NCI-H510A treated with DMSO at 0.1 percent for 48 hours (cell line): Measurements from ENCODE around the gene NOX3.

Source experiments
- DNase-seq: peaks from one replicate; lab custom pipeline; 2025; lab: John Stamatoyannopoulos, UW

NOX3 gene

GRCh38 chr6:155399745-155400653 lies 55.6 kb downstream of the NOX3 start:
- no peak for DNase-seq

GRCh38 chr6:155399062-155399744 lies 56.4 kb downstream of the NOX3 start:
- DNase-seq: no peak

GRCh38 chr6:155398701-155399061 lies 57.0 kb downstream of the NOX3 start:
- no peak for DNase-seq

GRCh38 chr6:155398221-155398620 lies 57.4 kb downstream of the NOX3 start:
- no peak for DNase-seq

- DNase-seq: no peak
These were observed 58.4 kb downstream of the NOX3 start for GRCh38 chr6:155397172-155397705.

GRCh38 chr6:155396605-155397004 lies 59.0 kb downstream of the NOX3 start:
- no peak for DNase-seq

GRCh38 chr6:155395339-155395738 lies 60.3 kb downstream of the NOX3 start:
- no peak for DNase-seq

- no peak for DNase-seq
These were observed 66.5 kb downstream of the NOX3 start for GRCh38 chr6:155389130-155389529.

- no peak for DNase-seq
These were observed 67.0 kb downstream of the NOX3 start for GRCh38 chr6:155388591-155388990.

- no peak for DNase-seq
These were observed 68.2 kb downstream of the NOX3 start for GRCh38 chr6:155387481-155387880.

- no peak for DNase-seq
These were observed 71.2 kb downstream of the NOX3 start for GRCh38 chr6:155384321-155384952.

GRCh38 chr6:155383913-155384312 lies 71.7 kb downstream of the NOX3 start:
- no peak for DNase-seq

- DNase-seq: no peak
These were observed 73.3 kb downstream of the NOX3 start for GRCh38 chr6:155382338-155382685.

GRCh38 chr6:155381673-155382337 lies 73.8 kb downstream of the NOX3 start:
- DNase-seq: no peak

GRCh38 chr6:155380666-155381332 lies 74.8 kb downstream of the NOX3 start:
- no peak for DNase-seq

- no peak for DNase-seq
These were observed 76.9 kb downstream of the NOX3 start for GRCh38 chr6:155378724-155379123.

- DNase-seq: no peak
These were observed 77.4 kb downstream of the NOX3 start for GRCh38 chr6:155378276-155378675.

- no peak for DNase-seq
These were observed 78.6 kb downstream of the NOX3 start for GRCh38 chr6:155377061-155377460.

GRCh38 chr6:155375801-155376200 lies 79.8 kb downstream of the NOX3 start:
- DNase-seq: no peak

GRCh38 chr6:155374681-155375080 lies 81.0 kb downstream of the NOX3 start:
- DNase-seq: no peak

- no peak for DNase-seq
These were observed 82.4 kb downstream of the NOX3 start for GRCh38 chr6:155373276-155373675.

GRCh38 chr6:155372256-155372655 lies 83.4 kb downstream of the NOX3 start:
- no peak for DNase-seq
